Natural killer cell treated with Interleukin-12 subunit alpha and Interleukin-12 subunit beta and Interleukin-15 and Interleukin-18, amount 100 ng/mL, for 72 hours (primary cell): ENCODE data around the gene TMEM141. TPM values are rescaled to one million over a fixed set of nuclear protein-coding genes. Genes with fewer than 3 reads are reported as not detected.
"Not testable (repeated sequence)": the region's sequence is repeated elsewhere in the genome, so short reads cannot be mapped to it uniquely, and the experiment has no call there.

Experiments used
- ATAC-seq, 2 donors: fragments of 150-1000 bp; cut with Tn5 transposase in 1 of 2; sonication (Bioruptor Pico), chemical (Tn5 transposase) in 1 of 2; 2 replicates each; pipeline ENCODE4 v1.10.0; 2021
- DNase-seq: peaks from one replicate; pipeline ENCODE4 v3.0.0; 2022; ENCODE audit warnings: low spot score
- H3K27ac Mint-ChIP-seq, 2 donors: 1 replicate in 1 of 2; 2 replicates in 1 of 2; pipeline ENCODE4 v1.8.0; 2022; ENCODE audit warnings: mixed read lengths in 2 of 2, mild to moderate bottlenecking in 1 of 2, moderate library complexity in 1 of 2
- H3K27me3 Mint-ChIP-seq, 2 donors: 1 replicate in 1 of 2; 2 replicates in 1 of 2; pipeline ENCODE4 v1.8.0; 2022; ENCODE audit warnings: mixed read lengths in 2 of 2
- H3K36me3 Mint-ChIP-seq: one replicate; pipeline ENCODE4 v1.8.0; 2022; ENCODE audit warnings: mixed read lengths
- H3K4me1 Mint-ChIP-seq, 2 donors: 1 replicate in 1 of 2; 2 replicates in 1 of 2; pipeline ENCODE4 v1.8.0; 2022; ENCODE audit warnings: low read depth in 2 of 2, mixed read lengths in 2 of 2, mild to moderate bottlenecking in 1 of 2
- H3K4me3 Mint-ChIP-seq: one replicate; pipeline ENCODE4 v1.8.0; 2022; ENCODE audit warnings: mixed read lengths
- H3K9me3 Mint-ChIP-seq: 2 replicates; pipeline ENCODE4 v1.8.0; 2022; ENCODE audit warnings: mixed read lengths
- total RNA-seq, 2 donors: library from RNA; stranded (reverse); gene quantifications; one replicate each; pipeline ENCODE4 v1.2.3, GENCODE V29; 2022

TMEM141 gene
- total RNA-seq, 2 donors from 2014 or later: 31.9 to 50.5 TPM

DNA sequence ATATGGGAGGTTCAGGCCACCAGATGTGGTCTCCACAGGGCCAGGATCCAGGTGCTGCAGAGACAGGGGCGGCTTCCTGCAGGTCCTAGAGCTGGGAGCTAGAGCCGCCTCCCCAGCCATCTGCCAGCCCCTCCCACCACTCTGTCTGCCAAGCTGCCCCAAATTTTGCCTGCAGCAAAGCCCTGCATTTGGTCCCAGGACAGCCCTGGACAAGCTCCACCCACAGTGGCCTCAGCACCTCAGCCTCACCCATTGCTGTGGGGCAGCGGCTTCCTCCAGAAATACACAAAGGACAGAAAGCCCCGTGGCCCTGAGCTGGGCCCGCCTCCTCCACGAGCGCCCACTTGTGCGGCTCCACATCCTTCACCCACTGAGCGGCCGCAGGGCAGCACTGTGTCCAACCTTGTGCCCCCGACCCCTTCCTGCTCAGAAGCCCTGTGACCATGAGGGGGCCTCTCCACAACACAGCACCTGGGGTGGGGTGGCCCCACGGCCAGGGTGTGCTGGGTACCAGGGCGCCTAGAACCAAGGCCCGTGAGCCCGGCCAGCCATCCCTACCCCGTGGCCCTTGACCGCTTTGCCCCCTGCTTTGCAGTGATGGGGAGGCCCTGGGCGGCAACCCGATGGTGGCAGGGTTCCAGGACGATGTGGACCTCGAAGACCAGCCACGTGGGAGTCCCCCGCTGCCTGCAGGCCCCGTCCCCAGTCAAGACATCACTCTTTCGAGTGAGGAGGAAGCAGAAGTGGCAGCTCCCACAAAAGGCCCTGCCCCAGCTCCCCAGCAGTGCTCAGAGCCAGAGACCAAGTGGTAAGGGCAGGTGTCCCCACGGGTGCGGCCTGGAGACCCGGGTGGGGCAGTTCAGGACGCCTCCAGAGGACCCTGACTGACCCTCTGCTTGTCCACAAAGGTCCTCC is 47.4 kb downstream of the TMEM141 start:
- H3K4me1 Mint-ChIP-seq: peaks cover 4 to 7% of the 10 kb centered on the region in 2 donors
- no peaks in the 10 kb centered on the region for H3K9me3 Mint-ChIP-seq
- ATAC-seq: no peak
- H3K27ac Mint-ChIP-seq: no peak overlapping the region
- H3K4me3 Mint-ChIP-seq: no peak overlapping the region
- no peaks in the 10 kb centered on the region for H3K27me3 Mint-ChIP-seq
- H3K36me3 Mint-ChIP-seq: no peaks in the 10 kb centered on the region
- no peak for DNase-seq

DNA sequence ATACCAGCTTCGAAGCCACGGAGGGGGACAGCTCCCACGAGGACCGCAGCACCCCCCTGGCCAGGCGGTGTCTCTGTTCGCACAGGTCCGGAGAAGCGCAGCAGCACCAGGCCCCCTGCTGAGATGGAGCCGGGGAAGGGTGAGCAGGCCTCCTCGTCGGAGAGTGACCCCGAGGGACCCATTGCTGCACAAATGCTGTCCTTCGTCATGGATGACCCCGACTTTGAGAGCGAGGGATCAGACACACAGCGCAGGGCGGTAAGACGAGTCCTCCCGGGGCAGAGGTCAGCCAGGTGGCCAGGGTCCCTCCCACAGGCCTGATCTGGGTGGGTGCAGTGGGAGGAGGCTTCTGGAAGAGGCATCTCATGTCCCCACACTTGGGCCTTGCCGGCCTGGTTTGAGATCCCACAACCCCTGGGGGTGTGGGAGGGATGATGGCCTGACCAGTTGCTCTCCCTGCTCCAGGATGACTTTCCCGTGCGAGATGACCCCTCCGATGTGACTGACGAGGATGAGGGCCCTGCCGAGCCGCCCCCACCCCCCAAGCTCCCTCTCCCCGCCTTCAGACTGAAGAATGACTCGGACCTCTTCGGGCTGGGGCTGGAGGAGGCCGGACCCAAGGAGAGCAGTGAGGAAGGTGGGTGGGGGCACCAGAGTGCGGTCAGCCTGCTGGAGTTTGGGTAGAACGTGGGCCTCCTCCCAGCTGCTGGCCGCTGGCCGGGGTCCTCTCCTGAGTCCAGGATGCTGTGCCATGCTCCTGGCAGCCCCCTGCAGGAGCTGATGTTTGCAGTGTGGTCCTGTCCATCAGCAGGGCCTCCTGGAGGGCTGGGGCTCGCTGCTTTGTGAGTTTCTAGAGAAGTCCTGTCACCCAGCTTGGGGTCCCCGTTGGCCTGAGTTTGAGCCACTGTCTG is 48.3 kb downstream of the TMEM141 start:
- H3K36me3 Mint-ChIP-seq: no peaks in the 10 kb centered on the region
- DNase-seq: no peak
- ATAC-seq: no peak
- H3K27ac Mint-ChIP-seq: no peak overlapping the region
- H3K9me3 Mint-ChIP-seq: no peaks in the 10 kb centered on the region
- peaks cover 4 to 7% of the 10 kb centered on the region in 2 donors for H3K4me1 Mint-ChIP-seq
- no peaks in the 10 kb centered on the region for H3K27me3 Mint-ChIP-seq
- H3K4me3 Mint-ChIP-seq: no peak overlapping the region

GRCh38 chr9:136840140-136840876 is 49.2 kb downstream of the TMEM141 start:
- DNase-seq: no peak
- Mint-ChIP-seq H3K9me3 (no peaks in the 10 kb centered on the region), H3K36me3 (no peaks in the 10 kb centered on the region), H3K4me3 (no peak overlapping the region), H3K27me3 (no peaks in the 10 kb centered on the region), H3K4me1 (peaks cover 4 to 7% of the 10 kb centered on the region in 2 donors), H3K27ac (no peak overlapping the region)
- ATAC-seq: no peak

DNA sequence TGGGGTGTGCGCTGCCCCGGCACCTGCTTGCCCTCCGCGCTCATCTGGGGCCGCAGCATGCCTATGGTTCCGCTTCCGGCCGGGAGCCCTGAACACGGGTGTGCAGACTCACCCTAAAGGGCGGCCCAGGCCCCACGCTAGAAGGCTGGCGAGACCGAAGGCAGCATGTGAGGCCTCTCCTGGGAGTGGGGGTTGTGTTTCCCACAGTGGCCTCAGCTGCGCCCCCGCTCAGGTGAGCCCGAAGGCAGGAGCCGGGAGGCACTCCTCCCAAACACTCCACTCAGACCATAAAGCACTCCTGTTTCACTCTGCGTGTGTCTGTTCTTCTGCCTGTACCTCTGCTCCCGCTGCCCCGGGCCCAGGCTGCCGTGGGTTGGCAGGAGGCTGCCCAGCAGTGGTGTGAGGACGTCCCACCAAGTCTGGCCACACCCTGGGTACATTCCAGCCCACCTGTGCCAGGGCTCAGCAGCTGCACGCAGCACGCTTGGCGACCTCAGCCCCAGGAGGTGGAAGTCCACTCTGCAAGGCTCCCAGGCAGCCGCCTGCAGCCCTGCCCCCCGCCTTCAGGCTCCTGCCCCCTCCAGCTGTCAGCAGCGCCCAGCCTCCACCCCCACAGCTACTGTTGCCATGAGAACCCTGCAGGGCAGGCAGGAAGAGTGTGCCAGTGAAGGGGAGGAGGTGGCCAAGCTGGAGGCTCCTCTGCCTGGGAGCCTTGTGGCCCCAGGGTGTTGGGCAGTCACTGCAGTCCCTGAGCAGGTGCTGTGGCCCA is 49.9 kb downstream of the TMEM141 start:
- no peaks in the 10 kb centered on the region for H3K36me3 Mint-ChIP-seq
- H3K4me1 Mint-ChIP-seq: peaks cover 4 to 7% of the 10 kb centered on the region in 2 donors
- no peaks in the 10 kb centered on the region for H3K27me3 Mint-ChIP-seq
- H3K9me3 Mint-ChIP-seq: no peaks in the 10 kb centered on the region
- no peak for DNase-seq
- no peak for ATAC-seq
- no peak overlapping the region for H3K27ac Mint-ChIP-seq
- no peak overlapping the region for H3K4me3 Mint-ChIP-seq

DNA sequence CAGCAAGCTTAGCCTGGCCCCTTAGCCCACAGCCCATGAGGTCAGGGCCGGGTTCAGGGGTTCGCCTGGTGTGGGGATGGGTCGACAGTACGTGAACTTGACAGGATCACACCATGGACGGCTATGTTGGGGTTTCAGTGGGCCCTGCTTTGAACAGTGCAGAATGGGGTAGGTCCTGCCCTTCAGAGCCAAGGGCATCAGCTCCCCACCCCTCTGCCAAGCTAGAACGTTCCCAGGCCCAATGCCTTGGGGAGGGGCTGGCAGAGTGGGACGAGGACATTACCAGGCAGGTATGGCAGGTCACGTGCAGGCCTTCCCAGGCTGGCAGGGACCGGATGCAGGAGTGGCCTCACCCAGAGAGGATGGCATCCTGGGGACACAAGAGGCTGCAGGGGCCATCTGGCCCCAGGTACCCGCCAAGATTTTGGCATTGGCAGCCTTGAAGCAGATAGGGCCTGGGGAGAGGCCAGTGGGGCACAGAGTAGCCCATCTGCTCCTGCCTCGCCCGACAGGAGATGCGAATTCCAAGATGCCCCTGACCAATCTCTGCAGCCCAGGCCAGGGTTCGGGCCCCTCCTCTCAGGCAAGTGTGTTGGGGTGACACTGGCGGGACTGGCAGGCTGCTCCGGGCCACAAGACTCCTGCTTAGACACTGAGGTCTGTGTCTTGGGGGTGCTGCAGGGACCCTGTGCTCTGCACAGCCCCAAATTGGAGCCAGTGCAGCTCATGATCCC is 50.7 kb downstream of the TMEM141 start:
- Mint-ChIP-seq H3K27ac (peak overlapping the region in 1 of 2 donors; percentile 35), H3K4me3 (peak overlapping the region; percentile 86), H3K4me1 (peaks cover 4 to 11% of the 10 kb centered on the region in 2 donors)
- ATAC-seq, DNase-seq, H3K27me3 Mint-ChIP-seq, H3K36me3 Mint-ChIP-seq, H3K9me3 Mint-ChIP-seq: not testable (repeated sequence)

- peaks cover 5 to 11% of the 10 kb centered on the region in 2 donors for H3K4me1 Mint-ChIP-seq
Observed at GRCh38 chr9:136842380-136842948, 51.3 kb downstream of the TMEM141 start, which contains the start of gene AJM1. Gene AJM1 (plus strand): TSS chr9:136842478. CDS start chr9:136844415, 1,937 bp downstream.

More at GRCh38 chr9:136842380-136842948, 51.3 kb downstream of the TMEM141 start, which contains the start of gene AJM1:
- H3K36me3 Mint-ChIP-seq, H3K27me3 Mint-ChIP-seq, H3K9me3 Mint-ChIP-seq: not testable (repeated sequence)
- Mint-ChIP-seq H3K27ac (peak within 1 kb of the TSS in 1 of 2 donors; percentile 35), H3K4me3 (peak within 1 kb of the TSS; percentile 86)
- DNase-seq (peak; percentile 81), ATAC-seq (peak; percentile 88)

Other genes starting within 250 kb of the TMEM141 start
- 10 to 100 TPM; 57.3 to 85.0 TPM for gene NOTCH1, start 245.3 kb upstream of the TMEM141 start, total RNA-seq
- under 1 TPM; 0.36 to 0.52 TPM for gene EGFL7, start 128.4 kb upstream of the TMEM141 start, total RNA-seq
- gene AGPAT2, start 103.9 kb upstream of the TMEM141 start, total RNA-seq: 1 to 10 TPM; 6.1 to 8.9 TPM
- gene DIPK1B, start 78.8 kb upstream of the TMEM141 start, total RNA-seq: not detected
- gene LCN10, start 48.4 kb upstream of the TMEM141 start, total RNA-seq: under 1 TPM; 0.21 to 0.45 TPM
- not detected for gene LCN6, start 42.8 kb upstream of the TMEM141 start, total RNA-seq
- not detected for gene LCN8, start 33.1 kb upstream of the TMEM141 start, total RNA-seq
- gene LCN15, start 26.8 kb upstream of the TMEM141 start, total RNA-seq: not detected
- under 1 TPM; 0.38 to 0.45 TPM for gene CCDC183, start 5.0 kb downstream of the TMEM141 start, total RNA-seq
- 100 to 1,000 TPM in 1 of 2 donors, 10 to 100 TPM in 1; 74.1 to 151 TPM for gene RABL6, start 16.6 kb downstream of the TMEM141 start, total RNA-seq
- gene AJM1, start 51.1 kb downstream of the TMEM141 start, total RNA-seq: 10 to 100 TPM in 1 of 2 donors, 1 to 10 TPM in 1; 7.8 to 11.2 TPM
- 100 to 1,000 TPM in 1 of 2 donors, 10 to 100 TPM in 1; 71.5 to 108 TPM for gene PHPT1, start 58.1 kb downstream of the TMEM141 start, total RNA-seq
- 10 to 100 TPM; 16.0 to 17.2 TPM for gene MAMDC4, start 61.0 kb downstream of the TMEM141 start, total RNA-seq
- gene EDF1, start 75.0 kb downstream of the TMEM141 start, total RNA-seq: 100 to 1,000 TPM; 299 to 453 TPM
- gene TRAF2, start 95.2 kb downstream of the TMEM141 start, total RNA-seq: 100 to 1,000 TPM in 1 of 2 donors, 10 to 100 TPM in 1; 55.7 to 107 TPM
- gene FBXW5, start 153.4 kb downstream of the TMEM141 start, total RNA-seq: 100 to 1,000 TPM; 102 to 155 TPM
- gene C8G, start 153.9 kb downstream of the TMEM141 start, total RNA-seq: 1 to 10 TPM; 2.4 to 2.5 TPM
- gene LCN12, start 160.9 kb downstream of the TMEM141 start, total RNA-seq: 1 to 10 TPM; 2.0 to 2.2 TPM
- 1 to 10 TPM; 1.7 to 4.4 TPM for gene PTGDS, start 186.2 kb downstream of the TMEM141 start, total RNA-seq
- under 1 TPM in 1 of 2 donors, not detected in 1; 0.21 TPM for gene LCNL1, start 191.6 kb downstream of the TMEM141 start, total RNA-seq
- 100 to 1,000 TPM in 1 of 2 donors, 10 to 100 TPM in 1; 64.0 to 118 TPM for gene PAXX, start 201.1 kb downstream of the TMEM141 start, total RNA-seq
- gene CLIC3, start 205.2 kb downstream of the TMEM141 start, total RNA-seq: 10 to 100 TPM in 1 of 2 donors, 1 to 10 TPM in 1; 4.3 to 38.2 TPM
- gene ABCA2, start 236.9 kb downstream of the TMEM141 start, total RNA-seq: 100 to 1,000 TPM in 1 of 2 donors, 10 to 100 TPM in 1; 77.6 to 109 TPM
- 10 to 100 TPM; 10.0 to 17.8 TPM for gene FUT7, start 240.7 kb downstream of the TMEM141 start, total RNA-seq